HepG2 (cell line): Measurements from ENCODE around the gene CYSRT1. TPM values are rescaled to one million over a fixed set of nuclear protein-coding genes. Genes with fewer than 3 reads are reported as not detected.

Source experiments
- IRX3 ChIP-seq: sonication (generic); formaldehyde crosslinking; IDR thresholded peaks from 2 replicates; pipeline ENCODE4 v1.8.1; 2023; ENCODE audit warnings: mild to moderate bottlenecking, low read depth, missing genetic modification reagents, borderline replicate concordance
- KLF12 ChIP-seq: sonication (generic); formaldehyde crosslinking; IDR thresholded peaks from 2 replicates; pipeline ENCODE4 v1.4.0; 2020; ENCODE audit warnings: missing genetic modification reagents, borderline replicate concordance
- LCORL ChIP-seq, 2 experiments: fragments of 450-650 bp in 1 of 2; sonication (generic) in 1 of 2; formaldehyde crosslinking in 1 of 2; IDR thresholded peaks; 2 replicates each; pipeline versions ENCODE4 v1.5.0 to v1.6.1; 2017 to 2020; ENCODE audit warnings: antibody characterized with exemption in 1 of 2, missing genetic modification reagents in 1 of 2
- MEIS1 ChIP-seq: sonication (generic); formaldehyde crosslinking; IDR thresholded peaks from 2 replicates; pipeline ENCODE4 v1.9.0; 2021; ENCODE audit warnings: mild to moderate bottlenecking, missing genetic modification reagents, moderate library complexity, borderline replicate concordance
- REPIN1 ChIP-seq: sonication (generic); formaldehyde crosslinking; IDR thresholded peaks from 2 replicates; pipeline ENCODE4 v1.8.0; 2022; ENCODE audit warnings: missing genetic modification reagents, low read depth, mild to moderate bottlenecking, borderline replicate concordance
- RERE ChIP-seq: IDR thresholded peaks from 2 replicates; pipeline ENCODE4 v1.6.1; 2016; ENCODE audit warnings: low read depth, missing genetic modification reagents, missing compliant biosample characterization
- RFX1 ChIP-seq: fragments of 450-650 bp; IDR thresholded peaks from 2 replicates; pipeline ENCODE4 v1.6.1; 2017
- RFXANK ChIP-seq: IDR thresholded peaks from 2 replicates; pipeline ENCODE4 v1.6.1; 2016
- ZNF687 ChIP-seq: sonication (generic); formaldehyde crosslinking; IDR thresholded peaks from 2 replicates; pipeline ENCODE4 v1.5.1; 2020; ENCODE audit warnings: mild to moderate bottlenecking, missing genetic modification reagents, moderate library complexity
- ZNF768 ChIP-seq: sonication (generic); formaldehyde crosslinking; IDR thresholded peaks from 2 replicates; pipeline ENCODE4 v1.4.0; 2020; ENCODE audit warnings: missing genetic modification reagents
- ZNF770 ChIP-seq: sonication (generic); formaldehyde crosslinking; IDR thresholded peaks from 2 replicates; pipeline ENCODE4 v1.5.0; 2020; ENCODE audit warnings: mild to moderate bottlenecking, missing genetic modification reagents
- polyA plus RNA-seq, 8 experiments: library from polyadenylated mRNA; depleted of rRNA in 3 of 8; stranded (reverse) in 7 of 8; unstranded in 1 of 8; fragments of >200 nt; fragmentation: Illumina TruSeq in 4 of 8; extraction: Trizol in 4 of 8; gene quantifications; 2 replicates each; pipeline versions ENCODE4 v1.2.1 to v1.2.3, GENCODE V29; 2011 to 2016; ENCODE audit warnings: low read depth in 4 of 8, missing spikeins in 1 of 8, mixed read lengths in 1 of 8; ENCODE audit not compliant: insufficient read depth in 1 of 8
- total RNA-seq, 5 experiments: library from RNA; depleted of rRNA; stranded (reverse); fragments of >200 nt; fragmentation: Illumina TruSeq; extraction: Trizol; gene quantifications; 2 replicates each; pipeline ENCODE4 v1.2.3, GENCODE V29; 2016; ENCODE audit warnings: low read depth in 1 of 5
- TF ChIP-seq, protein P1 (sequence below): sonication (generic); formaldehyde crosslinking; IDR thresholded peaks from 2 replicates; pipeline ENCODE4 v1.8.1; 2023; ENCODE audit warnings: mild to moderate bottlenecking, missing genetic modification reagents, borderline replicate concordance
- TF ChIP-seq, protein P2 (sequence below): sonication (generic); formaldehyde crosslinking; IDR thresholded peaks from 2 replicates; pipeline ENCODE4 v1.4.0; 2020; ENCODE audit warnings: mild to moderate bottlenecking, missing genetic modification reagents
- TF ChIP-seq, protein P3 (sequence below): sonication (generic); formaldehyde crosslinking; IDR thresholded peaks from 2 replicates; pipeline ENCODE4 v1.8.1; 2023; ENCODE audit warnings: mild to moderate bottlenecking, missing genetic modification reagents

The CYSRT1 gene
- total and polyA plus RNA-seq, 2 of the 13 experiments (the other 11 are each of a cell fraction or from before 2014, with no cell fraction given), result 1.5 to 2.1 TPM

DNA sequence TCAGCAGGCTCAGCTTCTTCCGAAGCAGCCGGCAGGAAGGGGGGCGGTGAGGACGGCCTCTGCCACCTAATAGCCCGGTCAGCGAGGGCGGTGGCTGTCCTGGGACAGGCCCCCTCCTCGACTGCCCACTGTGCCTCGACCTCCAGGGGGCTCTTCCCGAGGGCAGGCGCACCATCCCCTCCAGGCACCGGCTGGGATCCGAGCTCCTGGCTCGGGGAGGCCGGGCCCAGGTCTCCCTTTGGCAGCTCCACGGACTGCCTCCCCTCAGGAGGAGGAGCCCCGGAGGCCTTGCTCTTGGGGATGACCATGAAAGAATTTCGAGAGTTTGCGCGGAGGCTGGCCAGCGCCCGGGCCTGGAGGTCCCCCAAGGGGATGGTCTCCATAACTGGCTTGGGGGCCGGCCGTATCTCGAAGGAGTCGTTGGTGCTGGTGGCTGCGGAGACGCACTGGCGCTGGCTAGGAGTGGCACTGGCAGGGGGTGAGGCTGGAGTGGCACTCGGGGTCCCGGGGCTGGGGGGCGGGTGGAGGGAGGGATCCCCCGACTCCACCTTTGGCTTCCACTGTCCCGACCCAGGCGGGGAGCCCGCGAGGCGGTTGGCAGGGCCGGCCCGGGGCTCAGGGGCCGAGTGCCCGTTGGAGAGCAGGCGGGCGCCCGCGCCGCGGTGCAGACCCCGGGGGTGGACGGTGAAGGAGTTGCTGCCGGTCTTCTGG, 25.4 kb upstream of the CYSRT1 start (continued):
- TF ChIP-seq RERE (CRISPR knock-in tag) (no peak), RFX1 (no peak), ZNF687 (CRISPR knock-in tag) (peak; percentile 44; the same call in 1 of the 2 replicates), ZNF770 (peak; percentile 52; the same call in 1 of the 2 replicates), REPIN1 (CRISPR knock-in tag) (no peak), IRX3 (CRISPR knock-in tag) (no peak), MEIS1 (no peak), RFXANK (CRISPR knock-in tag) (no peak), ZNF768 (CRISPR knock-in tag) (no peak), KLF12 (CRISPR knock-in tag) (no peak), LCORL (IDR thresholded peaks at IDR 0.05) (no peak), LCORL (CRISPR knock-in tag; IDR thresholded peaks at IDR 0.05) (no peak)
- TF ChIP-seq, protein P1, sequence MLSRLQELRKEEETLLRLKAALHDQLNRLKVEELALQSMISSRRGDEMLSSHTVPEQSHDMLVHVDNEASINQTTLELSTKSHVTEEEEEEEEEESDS, result no peak
- TF ChIP-seq, protein P2, sequence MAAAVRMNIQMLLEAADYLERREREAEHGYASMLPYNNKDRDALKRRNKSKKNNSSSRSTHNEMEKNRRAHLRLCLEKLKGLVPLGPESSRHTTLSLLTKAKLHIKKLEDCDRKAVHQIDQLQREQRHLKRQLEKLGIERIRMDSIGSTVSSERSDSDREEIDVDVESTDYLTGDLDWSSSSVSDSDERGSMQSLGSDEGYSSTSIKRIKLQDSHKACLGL (CRISPR knock-in tag), result 0 out of 2 replicates have a peak, but pooled peaks have one; percentile 37
- TF ChIP-seq, protein P3, sequence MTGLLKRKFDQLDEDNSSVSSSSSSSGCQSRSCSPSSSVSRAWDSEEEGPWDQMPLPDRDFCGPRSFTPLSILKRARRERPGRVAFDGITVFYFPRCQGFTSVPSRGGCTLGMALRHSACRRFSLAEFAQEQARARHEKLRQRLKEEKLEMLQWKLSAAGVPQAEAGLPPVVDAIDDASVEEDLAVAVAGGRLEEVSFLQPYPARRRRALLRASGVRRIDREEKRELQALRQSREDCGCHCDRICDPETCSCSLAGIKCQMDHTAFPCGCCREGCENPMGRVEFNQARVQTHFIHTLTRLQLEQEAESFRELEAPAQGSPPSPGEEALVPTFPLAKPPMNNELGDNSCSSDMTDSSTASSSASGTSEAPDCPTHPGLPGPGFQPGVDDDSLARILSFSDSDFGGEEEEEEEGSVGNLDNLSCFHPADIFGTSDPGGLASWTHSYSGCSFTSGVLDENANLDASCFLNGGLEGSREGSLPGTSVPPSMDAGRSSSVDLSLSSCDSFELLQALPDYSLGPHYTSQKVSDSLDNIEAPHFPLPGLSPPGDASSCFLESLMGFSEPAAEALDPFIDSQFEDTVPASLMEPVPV, result peak; percentile 62; the same call in 1 of the 2 replicates
